GM10847 (cell line): ENCODE results near the gene PTPN11.

Experiments
- POLR2A ChIP-seq: IDR thresholded peaks from 2 replicates; pipeline ENCODE4 v1.6.1; 2011; ENCODE audit not compliant: insufficient read length; ENCODE audit errors: extremely low read depth

The PTPN11 gene

GRCh38 chr12:112418608-112419296 is at the start of gene PTPN11:
Gene PTPN11 (plus strand): TSS chr12:112418947. CDS start chr12:112419112, 165 bp downstream.
- TF ChIP-seq POLR2A: peak; percentile 98

GRCh38 chr12:112370199-112370598 is 48.5 kb upstream of the PTPN11 start:
- TF ChIP-seq POLR2A: no peak

GRCh38 chr12:112370868-112371510 is 47.8 kb upstream of the PTPN11 start:
- TF ChIP-seq POLR2A: no peak

- no peak for TF ChIP-seq POLR2A
Measured at GRCh38 chr12:112374166-112374740, 44.5 kb upstream of the PTPN11 start.

- TF ChIP-seq POLR2A: no peak
Measured at GRCh38 chr12:112375105-112375504, 43.6 kb upstream of the PTPN11 start.

- TF ChIP-seq POLR2A: no peak
Measured at GRCh38 chr12:112380663-112381405, 37.9 kb upstream of the PTPN11 start.

GRCh38 chr12:112381406-112381882 is 37.3 kb upstream of the PTPN11 start:
- TF ChIP-seq POLR2A: no peak

- peak; percentile 83 for TF ChIP-seq POLR2A
Measured at GRCh38 chr12:112381883-112382796, 36.6 kb upstream of the PTPN11 start, which contains the start of gene HECTD4. Gene HECTD4 (minus strand): TSS chr12:112382431. CDS start chr12:112382128, 303 bp downstream.

- no peak for TF ChIP-seq POLR2A
Measured at GRCh38 chr12:112382866-112383265, 35.9 kb upstream of the PTPN11 start.

GRCh38 chr12:112386726-112387125 is 32.0 kb upstream of the PTPN11 start:
- TF ChIP-seq POLR2A: no peak

- no peak for TF ChIP-seq POLR2A
Measured at GRCh38 chr12:112389228-112389627, 29.5 kb upstream of the PTPN11 start.

- TF ChIP-seq POLR2A: no peak
Measured at GRCh38 chr12:112393328-112393727, 25.4 kb upstream of the PTPN11 start.

GRCh38 chr12:112401054-112401453 is 17.7 kb upstream of the PTPN11 start:
- no peak for TF ChIP-seq POLR2A

GRCh38 chr12:112401903-112402498 is 16.7 kb upstream of the PTPN11 start:
- no peak for TF ChIP-seq POLR2A
